ENCODE measurements around the gene LRIG3. TPM values are rescaled to one million over a fixed set of nuclear protein-coding genes. Genes with fewer than 3 reads are reported as not detected.
A peak's percentile ranks its signal among the peaks of the same experiment; 100 is the strongest.

LRIG3 gene
- total and polyA plus RNA-seq, 2 of the 8 experiments (the other 6 are each of a cell fraction or from before 2014, with no cell fraction given): 6.5 to 9.1 TPM

DNA sequence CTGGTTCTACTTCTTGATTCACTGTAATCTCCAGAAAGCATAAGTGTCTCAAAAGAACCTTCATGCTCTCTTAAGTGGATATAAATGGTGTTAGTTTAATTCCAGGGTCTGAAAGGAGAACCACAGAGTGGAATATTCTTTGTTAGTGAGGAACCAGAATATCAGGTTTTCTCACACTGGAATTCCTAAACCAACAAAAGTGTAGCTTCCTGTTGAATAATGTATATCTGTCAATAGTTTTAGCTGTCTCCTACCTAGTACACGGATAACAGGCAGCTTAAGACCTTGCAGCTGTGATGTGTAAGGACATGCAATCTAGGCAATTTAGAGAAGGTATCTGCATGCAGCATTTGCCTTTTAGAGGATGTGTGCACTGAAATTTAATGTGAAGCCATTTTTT, 24.0 kb downstream of the LRIG3 start:
- WGBS, 2 experiments (ENCODE audit: extremely low coverage in 1 of 2, insufficient coverage in 1 of 2, insufficient read length in 1 of 2, insufficient replicate concordance in 2 of 2, low coverage in 1 of 2, low lambda C conversion rate in 2 of 2, missing lambda C conversion rate in 1 of 2): 59% methylated on average over 1 of the region's 1 CpG; no CpG with 5 or more reads in 1 of the 2 experiments
- Histone ChIP-seq H3K4ac (replicated peaks; ENCODE audit: insufficient read length, low read depth, low read length) (no peak overlapping the region), H4K20me1 (replicated peaks in 1 of 2; ENCODE audit: control insufficient read depth in 1 of 2, insufficient read depth in 2 of 2, low read length in 2 of 2) (peaks cover 0 to 1% of the 10 kb centered on the region in 2 experiments), H3K14ac (ENCODE audit: insufficient read length) (no peak overlapping the region), H4K91ac (replicated peaks; ENCODE audit: insufficient read length, low read length) (no peak overlapping the region), H4K5ac (ENCODE audit: insufficient read length, low read depth, low read length) (no peak overlapping the region), H3K27me3 (replicated peaks in 1 of 4; ENCODE audit: control insufficient read depth in 3 of 4, extremely low read depth in 1 of 4, insufficient read depth in 3 of 4, low read length in 3 of 4) (no peaks in the 10 kb centered on the region), H2BK15ac (ENCODE audit: low read length) (no peak overlapping the region), H3K27ac (ENCODE audit: low read depth, low read length) (no peak overlapping the region), H3K56ac (replicated peaks; ENCODE audit: insufficient read length, low read depth, low read length) (no peak overlapping the region), H3K23ac (ENCODE audit: insufficient read length) (peak overlapping the region; percentile 17), H2AK5ac (ENCODE audit: low read depth, low read length) (no peak overlapping the region), H3K36me3 (ENCODE audit: control insufficient read depth in 2 of 4, insufficient read depth in 4 of 4, low read length in 3 of 4) (no peaks in the 10 kb centered on the region), H3K23me2 (ENCODE audit: low read depth, low read length) (no peaks in the 10 kb centered on the region), H3K4me2 (ENCODE audit: insufficient read depth in 1 of 2, low read depth in 2 of 2, low read length in 2 of 2) (no peak overlapping the region), H2BK20ac (ENCODE audit: low read length) (no peak overlapping the region), H3K79me2 (ENCODE audit: control insufficient read depth in 1 of 2, insufficient read depth in 2 of 2, low read length in 2 of 2) (peaks cover 0 to 2% of the 10 kb centered on the region in 2 experiments; a peak in 1 of 4 replicates), H2AFZ (ENCODE audit: low read length) (no peak overlapping the region), H2BK120ac (replicated peaks; ENCODE audit: low read depth, low read length) (no peak overlapping the region), H4K8ac (ENCODE audit: extremely low read depth, insufficient read depth, low read length) (no peak overlapping the region), H2BK12ac (ENCODE audit: low read depth, low read length) (no peak overlapping the region), H3K4me3 (ENCODE audit: extremely low read depth in 1 of 4, insufficient read depth in 2 of 4, low read depth in 3 of 4, low read length in 4 of 4) (no peak overlapping the region), H3K9me3 (ENCODE audit: insufficient read depth in 2 of 2, low read depth in 1 of 2, low read length in 1 of 2) (no peaks in the 10 kb centered on the region), H3K79me1 (ENCODE audit: low read depth, low read length) (peaks cover 2% of the 10 kb centered on the region; the same call in 1 of the 2 replicates), H3K9ac (replicated peaks in 1 of 4; ENCODE audit: extremely low read depth in 1 of 4, low read depth in 3 of 4, low read length in 3 of 4) (no peak overlapping the region), H3K4me1 (replicated peaks in 1 of 4; ENCODE audit: control insufficient read depth in 3 of 4, insufficient read depth in 4 of 4, low read length in 3 of 4) (no peaks in the 10 kb centered on the region; a peak in 1 of 7 replicates), H3K18ac (ENCODE audit: extremely low read depth, low read length) (no peak overlapping the region), H2BK5ac (ENCODE audit: low read depth, low read length) (no peak overlapping the region)
- DNase-seq (ENCODE audit: low read depth in 1 of 2, low spot score in 2 of 2) (no peak), FAIRE-seq (no peak)
- CTCF ChIA-PET (ENCODE audit: partially characterized antibody): interaction anchor here (1.2 to 1.5 kb wide), 2 partner anchors 10 to 77 kb away, joined by 3 read pairs; no protein-coding TSS in a partner anchor
- POLR2A ChIA-PET (ENCODE audit: partially characterized antibody): no interaction called here
- no peak for TF ChIP-seq SIN3A (conservative IDR thresholded peaks at IDR 0.05 in 1 of 2, IDR thresholded peaks at IDR 0.05 in 1 of 2; ENCODE audit: low read depth in 1 of 2, low read length in 2 of 2)
- TF ChIP-seq BRCA1 (IDR thresholded peaks at IDR 0.05; ENCODE audit: low read depth, low read length): no peak
- no peak for TF ChIP-seq KDM4A (IDR thresholded peaks at IDR 0.05; ENCODE audit: low read depth, low read length, severe bottlenecking)
- no peak for TF ChIP-seq TAF1 (IDR thresholded peaks at IDR 0.05; ENCODE audit: low read depth, low read length)
- TF ChIP-seq JUN (IDR thresholded peaks at IDR 0.05; ENCODE audit: low read depth, low read length): no peak
- TF ChIP-seq ASH2L (IDR thresholded peaks at IDR 0.05; ENCODE audit: low read length): no peak
- TF ChIP-seq CEBPB (IDR thresholded peaks at IDR 0.05; ENCODE audit: low read depth, low read length): no peak
- no peak for TF ChIP-seq POLR2A (IDR thresholded peaks at IDR 0.05; ENCODE audit: control extremely low read depth in 1 of 2, low read depth in 2 of 2, low read length in 2 of 2)
- no peak for TF ChIP-seq JUND (IDR thresholded peaks at IDR 0.05; ENCODE audit: low read length)
- no peak for TF ChIP-seq ZNF274 (IDR thresholded peaks at IDR 0.05; ENCODE audit: borderline replicate concordance, extremely low read depth, low read length)
- no peak for TF ChIP-seq TBP (IDR thresholded peaks at IDR 0.05; ENCODE audit: low read depth, low read length)
- no peak for TF ChIP-seq TCF12 (IDR thresholded peaks at IDR 0.05; ENCODE audit: low read depth, low read length)
- TF ChIP-seq GTF2F1 (IDR thresholded peaks at IDR 0.05; ENCODE audit: borderline replicate concordance, low read depth, low read length): no peak
